HG03432 (cell line): ENCODE data around the gene URI1.
"Not testable (repeated sequence)": the region's sequence is repeated elsewhere in the genome, so short reads cannot be mapped to it uniquely, and the experiment has no call there.

Experiments
- ATAC-seq: cut with Tn5 transposase; IDR thresholded peaks from one replicate; pipeline ENCODE4 v1.9.1; 2021; ENCODE audit warnings: mild to moderate bottlenecking, moderate library complexity; ENCODE audit not compliant: unreplicated experiment

Gene URI1, protein sequence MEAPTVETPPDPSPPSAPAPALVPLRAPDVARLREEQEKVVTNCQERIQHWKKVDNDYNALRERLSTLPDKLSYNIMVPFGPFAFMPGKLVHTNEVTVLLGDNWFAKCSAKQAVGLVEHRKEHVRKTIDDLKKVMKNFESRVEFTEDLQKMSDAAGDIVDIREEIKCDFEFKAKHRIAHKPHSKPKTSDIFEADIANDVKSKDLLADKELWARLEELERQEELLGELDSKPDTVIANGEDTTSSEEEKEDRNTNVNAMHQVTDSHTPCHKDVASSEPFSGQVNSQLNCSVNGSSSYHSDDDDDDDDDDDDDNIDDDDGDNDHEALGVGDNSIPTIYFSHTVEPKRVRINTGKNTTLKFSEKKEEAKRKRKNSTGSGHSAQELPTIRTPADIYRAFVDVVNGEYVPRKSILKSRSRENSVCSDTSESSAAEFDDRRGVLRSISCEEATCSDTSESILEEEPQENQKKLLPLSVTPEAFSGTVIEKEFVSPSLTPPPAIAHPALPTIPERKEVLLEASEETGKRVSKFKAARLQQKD

GRCh38 chr19:29941828-29942403, at the start of gene URI1:
URI1 (plus strand) TSS chr19:29942239; CDS start chr19:29942548, 309 bp downstream.
- peak; percentile 92 for ATAC-seq

- ATAC-seq: no peak
Measured at GRCh38 chr19:29893606-29894284, 48.3 kb upstream of the URI1 start.

DNA sequence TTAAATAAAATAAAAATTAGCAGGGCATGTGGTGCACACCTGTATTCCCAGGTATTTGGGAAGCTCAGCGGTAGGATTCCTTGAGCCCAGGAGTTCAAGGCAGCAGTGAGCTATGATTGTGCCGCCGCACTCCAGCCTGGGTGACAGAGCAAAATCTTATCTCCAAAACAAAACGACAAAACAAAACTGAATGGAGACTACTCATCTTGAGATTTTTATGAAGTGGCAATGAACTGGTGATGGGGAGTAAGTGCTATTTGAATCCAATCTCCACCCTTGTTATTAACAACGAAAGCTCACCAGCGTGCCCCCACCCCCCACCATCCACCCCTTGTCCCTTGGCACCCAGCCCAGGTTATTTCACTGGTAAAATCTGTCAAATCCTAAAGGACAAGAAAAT, 45.2 kb upstream of the URI1 start:
- ATAC-seq: no peak

DNA sequence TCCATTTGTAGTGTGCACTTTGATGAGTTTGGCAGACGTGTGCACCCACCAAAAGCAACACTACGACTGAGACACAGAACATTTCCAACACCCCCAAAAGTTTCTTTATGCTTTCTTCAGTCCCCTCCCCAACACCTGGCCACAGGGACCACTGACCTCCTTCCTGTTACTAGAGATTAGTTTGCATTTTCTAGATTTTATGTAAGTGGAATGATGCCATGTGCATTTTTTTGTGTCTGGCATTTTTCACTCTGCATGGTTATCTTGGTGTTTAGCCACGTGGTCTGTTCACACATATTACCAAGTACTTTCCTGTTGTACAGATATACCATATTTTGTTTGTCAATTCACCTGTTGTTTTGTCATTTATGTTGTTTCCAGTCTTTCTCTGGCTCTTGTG, 44.6 kb upstream of the URI1 start:
- ATAC-seq: no peak

GRCh38 chr19:29904017-29904416, 38.0 kb upstream of the URI1 start:
- ATAC-seq: no peak

DNA sequence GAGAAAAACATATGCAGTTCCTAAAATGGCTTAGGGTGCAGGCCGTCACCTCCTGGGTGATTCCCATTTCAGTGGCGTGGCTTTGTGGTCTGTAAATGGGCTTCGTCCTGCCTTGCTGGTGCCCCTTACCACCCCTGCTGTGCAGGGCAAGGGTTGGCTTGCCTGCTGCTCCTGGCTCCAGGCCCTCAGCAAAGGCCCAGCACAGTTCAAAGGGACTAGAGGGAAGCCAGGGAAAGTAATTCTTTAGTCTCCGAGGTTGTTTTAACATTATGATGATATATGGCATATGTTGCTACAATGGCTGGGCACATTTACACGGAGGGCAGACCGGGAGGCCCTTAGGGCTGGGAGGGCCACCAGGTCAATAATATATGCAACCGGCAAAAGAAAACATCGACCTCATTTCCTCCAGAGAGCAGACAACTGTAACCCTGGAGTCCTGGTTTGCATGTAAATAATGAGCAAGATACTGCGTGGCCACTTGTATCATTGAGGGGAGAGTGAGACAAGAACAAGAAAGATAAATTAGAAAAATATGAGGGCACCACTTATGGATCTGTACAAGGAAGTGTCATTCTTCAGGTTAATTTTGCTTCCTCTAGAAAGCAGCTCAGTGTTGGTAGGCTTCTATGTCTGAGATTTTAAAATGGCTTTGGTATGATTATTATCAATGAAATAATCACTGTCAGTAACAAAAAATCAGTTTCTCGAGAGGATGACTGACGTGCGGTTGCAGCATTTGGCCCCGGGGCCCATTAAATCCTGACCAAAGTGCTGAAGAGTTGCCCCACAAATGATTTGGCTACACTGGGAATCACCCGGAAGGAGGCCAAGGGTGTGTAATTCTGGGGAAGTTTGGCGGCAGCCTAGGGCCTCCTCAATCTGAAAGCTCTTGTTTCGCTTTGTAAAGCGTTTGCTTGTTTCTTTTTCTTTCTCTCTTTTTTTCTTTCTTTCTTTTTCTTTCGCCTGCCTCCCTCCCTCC, 32.8 kb upstream of the URI1 start:
- ATAC-seq: no peak

- ATAC-seq: no peak
Measured at GRCh38 chr19:29914933-29915332, 27.1 kb upstream of the URI1 start.

DNA sequence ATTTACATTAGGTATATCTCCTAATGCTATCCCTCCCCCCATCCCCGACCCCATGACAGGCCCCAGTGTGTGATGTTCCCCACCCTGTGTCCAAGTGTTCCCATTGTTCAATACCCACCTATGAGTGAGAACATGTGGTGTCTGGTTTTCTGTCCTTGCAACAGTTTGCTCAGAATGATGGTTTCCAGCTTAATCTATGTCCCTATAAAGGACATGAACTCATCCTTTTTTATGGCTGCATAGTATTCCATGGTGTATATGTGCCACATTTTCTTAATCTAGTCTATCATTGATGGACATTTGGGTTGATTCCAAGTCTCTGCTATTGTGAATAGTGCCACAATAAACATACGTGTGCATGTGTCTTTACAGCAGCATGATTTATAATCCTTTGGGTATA, 26.2 kb upstream of the URI1 start:
- not testable (repeated sequence) for ATAC-seq

- ATAC-seq: no peak
Measured at GRCh38 chr19:29917911-29918310, 24.1 kb upstream of the URI1 start.

DNA sequence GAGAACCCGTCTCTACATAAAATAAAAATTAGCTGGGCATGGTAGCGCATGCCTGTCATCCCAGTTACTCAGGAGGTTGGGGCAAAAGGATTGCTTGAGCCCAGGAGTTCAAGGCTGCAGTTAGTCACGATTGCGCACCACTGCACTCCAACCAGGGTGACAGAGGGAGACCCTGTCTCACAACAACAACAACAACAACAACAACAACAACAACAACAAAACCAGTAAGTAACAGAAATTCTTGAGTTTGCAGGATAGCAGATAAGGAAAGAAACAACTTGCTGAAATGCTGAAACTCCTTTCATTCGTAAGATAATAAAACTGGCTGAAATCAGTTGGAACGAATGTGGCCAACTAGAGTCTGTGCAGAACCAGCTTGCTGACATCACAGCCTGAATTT, 23.1 kb upstream of the URI1 start:
- ATAC-seq: no peak

- no peak for ATAC-seq
Measured at GRCh38 chr19:29922972-29923371, 19.1 kb upstream of the URI1 start.

GRCh38 chr19:29923653-29924052, 18.4 kb upstream of the URI1 start:
- no peak for ATAC-seq

GRCh38 chr19:29926031-29926430, 16.0 kb upstream of the URI1 start:
- no peak for ATAC-seq

DNA sequence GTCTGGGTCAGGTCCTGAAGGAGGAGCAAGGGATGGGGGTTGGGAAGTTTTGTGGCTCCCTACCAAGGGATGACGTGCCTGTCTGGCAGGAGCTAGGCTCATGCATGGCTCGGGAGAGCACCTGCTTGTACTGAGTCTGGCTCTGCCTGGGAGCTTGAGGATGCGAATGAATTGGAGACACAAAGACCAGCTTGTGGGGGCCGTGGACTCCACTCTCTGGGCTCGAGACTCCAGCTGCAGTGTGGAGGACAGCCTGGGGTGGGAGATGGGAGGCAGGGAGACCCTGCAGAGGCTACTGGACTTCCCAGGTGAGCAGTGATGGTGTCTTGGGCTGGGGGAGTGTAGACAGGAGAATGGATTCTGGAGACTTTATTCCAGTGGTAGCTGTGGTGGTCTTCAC, 15.2 kb upstream of the URI1 start:
- ATAC-seq: no peak

- peak; percentile 49 for ATAC-seq
Measured at GRCh38 chr19:29927944-29928625, 14.0 kb upstream of the URI1 start.

DNA sequence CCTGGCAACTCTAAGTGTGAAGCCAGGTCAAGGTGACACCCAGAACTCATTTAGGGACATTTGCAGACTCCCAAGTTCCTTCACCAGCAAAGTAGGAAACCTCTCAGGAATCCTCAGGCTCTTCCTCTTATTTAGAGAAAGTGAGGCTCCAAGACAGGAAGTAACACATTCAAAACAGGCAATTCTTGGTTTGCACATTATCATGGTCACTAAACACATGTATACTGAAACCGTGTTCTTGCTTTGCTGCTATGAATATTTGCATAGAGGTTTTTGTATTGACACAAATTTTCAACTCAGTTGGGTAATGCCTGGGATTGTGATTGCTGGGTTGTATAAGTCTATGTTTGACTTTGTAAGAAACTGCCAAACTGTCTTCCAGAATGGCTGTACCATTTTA, 13.2 kb upstream of the URI1 start:
- peak; percentile 86 for ATAC-seq

- no peak for ATAC-seq
Measured at GRCh38 chr19:29934257-29934656, 7.8 kb upstream of the URI1 start.

- no peak for ATAC-seq
Measured at GRCh38 chr19:29934781-29935180, 7.3 kb upstream of the URI1 start.

DNA sequence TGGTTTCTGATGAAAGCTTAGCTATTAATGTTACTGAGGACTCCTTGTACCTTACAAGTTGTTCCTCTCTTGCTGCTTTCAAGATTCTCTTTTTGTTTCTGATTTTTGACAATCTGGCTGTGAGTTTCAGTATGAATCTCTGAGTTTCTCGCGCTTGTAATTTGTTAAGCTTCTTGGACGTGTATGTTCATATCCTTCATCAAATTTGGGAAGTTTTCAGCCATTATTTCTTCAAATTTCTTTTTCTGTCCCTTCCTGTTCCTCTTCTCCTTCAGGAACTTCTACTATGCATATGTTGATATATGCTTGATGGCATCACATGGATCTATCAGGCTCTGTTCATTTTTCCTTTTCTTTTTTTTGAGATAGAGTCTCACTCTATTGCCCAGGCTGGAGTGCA, 5.6 kb upstream of the URI1 start:
- no peak for ATAC-seq

- ATAC-seq: no peak
Measured at GRCh38 chr19:29939628-29940027, 2.4 kb upstream of the URI1 start.
